ENCODE measurements around the gene TMEM179. TPM values are rescaled to one million over a fixed set of nuclear protein-coding genes. Genes with fewer than 3 reads are reported as not detected.

Gene TMEM179
- total and polyA plus RNA-seq, 2 of the 8 experiments (the other 6 are each of a cell fraction or from before 2014, with no cell fraction given) = 2.9 to 4.0 TPM

DNA sequence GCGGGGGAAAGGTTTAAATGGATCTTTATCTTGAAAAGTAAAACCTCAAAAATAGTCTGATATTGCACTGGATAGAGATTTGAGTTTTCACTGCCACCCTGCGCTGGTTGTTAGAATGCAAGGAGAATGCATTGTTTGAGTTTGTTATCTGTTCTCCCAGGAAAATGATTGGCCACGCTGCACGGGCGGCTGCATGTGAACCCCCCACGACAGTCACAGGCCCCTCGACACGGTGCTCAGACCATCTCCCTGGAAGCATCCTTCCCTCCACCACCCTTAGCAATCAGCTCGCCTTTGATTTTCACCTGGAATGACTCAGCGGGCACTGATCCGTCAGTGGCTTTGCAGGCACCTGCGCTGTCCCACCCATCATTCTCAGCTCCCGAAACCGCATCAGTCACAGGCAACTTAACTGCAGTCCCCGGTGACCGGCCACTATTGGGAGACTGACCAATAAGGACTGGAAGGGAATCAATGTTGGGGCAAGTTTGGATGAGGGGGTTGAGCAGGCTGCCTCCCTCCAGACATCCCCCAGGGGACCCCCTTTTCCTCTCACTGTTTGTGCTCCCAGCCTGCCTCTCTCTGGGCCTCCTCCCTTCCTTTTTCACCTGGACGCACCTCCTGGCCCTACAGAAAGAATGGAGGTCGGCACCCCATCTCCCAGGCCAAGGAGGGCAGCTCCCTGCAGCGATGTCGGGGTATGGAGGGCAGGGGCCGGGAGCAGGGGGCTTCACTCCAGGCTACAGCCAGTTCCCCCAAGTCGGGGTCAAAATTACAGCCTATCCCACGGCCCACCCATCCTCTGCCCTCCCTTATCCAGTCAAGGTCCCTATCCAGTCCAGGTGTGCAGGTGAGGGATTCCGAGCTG, 53.5 kb downstream of the TMEM179 start:
- TF ChIP-seq BRCA1 (IDR thresholded peaks at IDR 0.05; ENCODE audit: low read depth, low read length) = no peak
- TF ChIP-seq ASH2L (IDR thresholded peaks at IDR 0.05; ENCODE audit: low read length) = no peak
- TF ChIP-seq CHD1 (IDR thresholded peaks at IDR 0.05; ENCODE audit: low read depth, low read length) = no peak
- TF ChIP-seq CBX8 (IDR thresholded peaks at IDR 0.05; ENCODE audit: borderline replicate concordance, low read depth, low read length) = no peak
- no peak for TF ChIP-seq SIRT6 (IDR thresholded peaks at IDR 0.05; ENCODE audit: low read length)
- Histone ChIP-seq H3K23me2 (ENCODE audit: low read depth, low read length) (no peaks in the 10 kb centered on the region), H3K9ac (replicated peaks in 1 of 4; ENCODE audit: extremely low read depth in 1 of 4, low read depth in 3 of 4, low read length in 3 of 4) (no peak overlapping the region), H2BK5ac (ENCODE audit: low read depth, low read length) (no peak overlapping the region), H3K4me1 (replicated peaks in 1 of 4; ENCODE audit: control insufficient read depth in 3 of 4, insufficient read depth in 4 of 4, low read length in 3 of 4) (peaks cover 0 to 3% (median 1%) of the 10 kb centered on the region in 4 experiments; a peak in 3 of 7 replicates), H3K27ac (ENCODE audit: low read depth, low read length) (no peak overlapping the region), H4K20me1 (replicated peaks in 1 of 2; ENCODE audit: control insufficient read depth in 1 of 2, insufficient read depth in 2 of 2, low read length in 2 of 2) (no peaks in the 10 kb centered on the region), H3K18ac (ENCODE audit: extremely low read depth, low read length) (no peak overlapping the region; the same call in 1 of the 2 replicates), H4K91ac (replicated peaks; ENCODE audit: insufficient read length, low read length) (no peak overlapping the region), H3K4me2 (ENCODE audit: insufficient read depth in 1 of 2, low read depth in 2 of 2, low read length in 2 of 2) (no peak overlapping the region), H2AK5ac (ENCODE audit: low read depth, low read length) (no peak overlapping the region), H2BK20ac (ENCODE audit: low read length) (no peak overlapping the region), H2BK15ac (ENCODE audit: low read length) (no peak overlapping the region), H2BK120ac (replicated peaks; ENCODE audit: low read depth, low read length) (no peak overlapping the region), H3K4ac (replicated peaks; ENCODE audit: insufficient read length, low read depth, low read length) (no peak overlapping the region), H3K79me2 (ENCODE audit: control insufficient read depth in 1 of 2, insufficient read depth in 2 of 2, low read length in 2 of 2) (no peaks in the 10 kb centered on the region), H3K56ac (replicated peaks; ENCODE audit: insufficient read length, low read depth, low read length) (no peak overlapping the region), H3K36me3 (ENCODE audit: control insufficient read depth in 2 of 4, insufficient read depth in 4 of 4, low read length in 3 of 4) (no peaks in the 10 kb centered on the region), H3K9me3 (ENCODE audit: insufficient read depth in 2 of 2, low read depth in 1 of 2, low read length in 1 of 2) (no peaks in the 10 kb centered on the region), H4K5ac (ENCODE audit: insufficient read length, low read depth, low read length) (no peak overlapping the region), H3K14ac (ENCODE audit: insufficient read length) (no peak overlapping the region), H3K79me1 (ENCODE audit: low read depth, low read length) (no peaks in the 10 kb centered on the region), H3K4me3 (ENCODE audit: extremely low read depth in 1 of 4, insufficient read depth in 2 of 4, low read depth in 3 of 4, low read length in 4 of 4) (no peak overlapping the region), H2AFZ (ENCODE audit: low read length) (no peak overlapping the region), H3K27me3 (replicated peaks in 1 of 4; ENCODE audit: control insufficient read depth in 3 of 4, extremely low read depth in 1 of 4, insufficient read depth in 3 of 4, low read length in 3 of 4) (no peaks in the 10 kb centered on the region), H4K8ac (ENCODE audit: extremely low read depth, insufficient read depth, low read length) (no peak overlapping the region), H3K23ac (ENCODE audit: insufficient read length) (no peak overlapping the region), H2BK12ac (ENCODE audit: low read depth, low read length) (no peak overlapping the region)
- FAIRE-seq = no peak
- WGBS, 2 experiments (ENCODE audit: extremely low coverage in 1 of 2, insufficient coverage in 1 of 2, insufficient read length in 1 of 2, insufficient replicate concordance in 2 of 2, low coverage in 1 of 2, low lambda C conversion rate in 2 of 2, missing lambda C conversion rate in 1 of 2) = 89% methylated on average over 23 of the region's 24 CpGs; no CpG with 5 or more reads in 1 of the 2 experiments
- ChIA-PET CTCF (ENCODE audit: partially characterized antibody) (interaction anchor here (0.6 to 2.8 kb wide), 3 partner anchors 10 to 812 kb away, joined by 3 to 10 read pairs (median 3); no protein-coding TSS in a partner anchor), POLR2A (ENCODE audit: partially characterized antibody) (no interaction called here)
- DNase-seq (ENCODE audit: low read depth in 1 of 2, low spot score in 2 of 2) = no peak

Measured in H1 (cell line).